HepG2 (cell line): ENCODE data around the gene POC1B. TPM values are rescaled to one million over a fixed set of nuclear protein-coding genes. Genes with fewer than 3 reads are reported as not detected.
A peak's percentile ranks its signal among the peaks of the same experiment; 100 is the strongest.

Experiments
- ATAC-seq: fragments of 200-7000 bp; cut with Tn5 transposase; 3 replicates; pipeline ENCODE4 v1.9.1; 2020; ENCODE audit warnings: mild to moderate bottlenecking, moderate library complexity
- BruUV-seq: library from RNA; stranded (reverse); fragments of 400-500 nt; replicated peaks from 2 replicates; lab custom pipeline; 2021; lab: Mats Ljungman, UMichigan
- CTCF ChIA-PET: fragments of 300-600 bp; formaldehyde crosslinking; extraction: SDS; loops from one replicate; lab custom pipeline; 2021; ENCODE audit warnings: low total read pairs, inconsistent platforms, low intra/inter-chr PET ratio; lab: Yijun Ruan, JAX
- POLR2A ChIA-PET: fragments of 350-600 bp; sonication (Branson Sonifier 250); formaldehyde crosslinking; loops from one replicate; lab custom pipeline; 2020; ENCODE audit warnings: antibody characterized with exemption, inconsistent platforms; lab: Yijun Ruan, JAX
- DNase-seq: peaks from one replicate; pipeline ENCODE4 v3.0.0-alpha.2; 2015; ENCODE audit warnings: low spot score
- FAIRE-seq: peaks from 3 replicates; lab custom pipeline; 2011; peaks lifted over from hg19 to GRCh38; lab: Jason Lieb, UNC
- H2AFZ ChIP-seq: one replicate; pipeline ENCODE4 v1.6.1; 2011; ENCODE audit warnings: low read length, inconsistent platforms
- H3K27ac ChIP-seq: fragments of 300-600 bp; 3 replicates; pipeline ENCODE4 v1.8.0; 2011; ENCODE audit warnings: mixed run types, mild to moderate bottlenecking, mixed read lengths, low read length, inconsistent platforms; ENCODE audit not compliant: insufficient read depth; ENCODE audit errors: extremely low read length
- H3K27me3 ChIP-seq, 2 experiments: fragments of 200-600 bp in 1 of 2; 2 replicates in 1 of 2; 3 replicates in 1 of 2; pipeline versions ENCODE4 v1.6.0 to v1.8.0; 2011; ENCODE audit warnings: low read length in 2 of 2, mild to moderate bottlenecking in 2 of 2, moderate library complexity in 2 of 2, inconsistent platforms in 1 of 2; ENCODE audit not compliant: insufficient read depth in 2 of 2, control insufficient read depth in 1 of 2
- H3K36me3 ChIP-seq, 2 experiments: fragments of 200-600 bp in 1 of 2; replicated peaks in 1 of 2; 2 replicates in 1 of 2; 3 replicates in 1 of 2; pipeline versions ENCODE4 v1.5.1 to v1.8.0; 2011; ENCODE audit warnings: low read length in 2 of 2, inconsistent platforms in 1 of 2; ENCODE audit not compliant: insufficient read depth in 2 of 2, control insufficient read depth in 1 of 2
- H3K4me1 ChIP-seq: 2 replicates; pipeline ENCODE4 v1.5.1; 2012; ENCODE audit warnings: low read length, inconsistent platforms; ENCODE audit not compliant: insufficient read depth
- H3K4me2 ChIP-seq: 2 replicates; pipeline ENCODE4 v1.6.0; 2011; ENCODE audit warnings: low read depth, low read length, inconsistent platforms
- H3K4me3 ChIP-seq, 3 experiments: fragments of 200-600 bp in 1 of 3; sonication (generic), shearing (Covaris generic) in 1 of 3; replicated peaks in 1 of 3; 2 replicates each; pipeline ENCODE4 v1.5.1; 2011 to 2016; ENCODE audit warnings: low read length in 3 of 3, inconsistent platforms in 2 of 3, low read depth in 2 of 3, mild to moderate bottlenecking in 2 of 3, control low read depth in 1 of 3, mixed read lengths in 1 of 3; ENCODE audit not compliant: insufficient read depth in 1 of 3
- H3K79me2 ChIP-seq: one replicate; pipeline ENCODE4 v1.6.1; 2011; ENCODE audit warnings: low read length, inconsistent platforms; ENCODE audit not compliant: insufficient read depth
- H3K9ac ChIP-seq: 2 replicates; pipeline ENCODE4 v1.6.0; 2011; ENCODE audit warnings: mild to moderate bottlenecking, low read depth, low read length, inconsistent platforms; ENCODE audit not compliant: insufficient read depth
- H3K9me3 ChIP-seq: 2 replicates; pipeline ENCODE4 v1.5.1; 2012; ENCODE audit warnings: mild to moderate bottlenecking, low read length
- H4K20me1 ChIP-seq: 2 replicates; pipeline ENCODE4 v1.6.0; 2011; ENCODE audit warnings: inconsistent platforms, mild to moderate bottlenecking, low read length, moderate library complexity; ENCODE audit not compliant: insufficient read depth
- CEBPB ChIP-seq: IDR thresholded peaks from 2 replicates; pipeline ENCODE4 v1.6.1; 2011; ENCODE audit warnings: low read depth, low read length, improper control_type of control experiment, borderline replicate concordance
- CEBPG ChIP-seq: IDR thresholded peaks from 2 replicates; pipeline ENCODE4 v1.6.1; 2016
- FOXP1 ChIP-seq, 2 experiments: fragments of 450-650 bp in 1 of 2; IDR thresholded peaks; 2 replicates each; pipeline ENCODE4 v1.6.1; 2017 to 2018; ENCODE audit warnings: antibody characterized with exemption in 1 of 2
- NR2F1 ChIP-seq, 2 experiments: fragments of 450-650 bp in 1 of 2; formaldehyde crosslinking in 1 of 2; IDR thresholded peaks; 2 replicates each; pipeline versions ENCODE4 v1.5.0 to v1.6.1; 2016 to 2020; ENCODE audit warnings: mild to moderate bottlenecking in 1 of 2, missing compliant biosample characterization in 1 of 2, missing genetic modification reagents in 1 of 2, moderate library complexity in 1 of 2
- SOX13 ChIP-seq, 3 experiments: fragments of 450-650 bp in 1 of 3; sonication (generic) in 1 of 3; formaldehyde crosslinking in 1 of 3; IDR thresholded peaks in 2 of 3; conservative IDR thresholded peaks in 1 of 3; 2 replicates each; pipeline versions ENCODE4 v1.5.0 to v1.6.1; 2016 to 2020; ENCODE audit warnings: antibody characterized with exemption in 1 of 3, mild to moderate bottlenecking in 1 of 3, missing compliant biosample characterization in 1 of 3, missing genetic modification reagents in 1 of 3, moderate library complexity in 1 of 3
- SOX5 ChIP-seq: IDR thresholded peaks from 2 replicates; pipeline ENCODE4 v1.6.1; 2016; ENCODE audit warnings: borderline replicate concordance
- SOX6 ChIP-seq, 2 experiments: fragments of 450-650 bp in 1 of 2; sonication (generic) in 1 of 2; formaldehyde crosslinking in 1 of 2; IDR thresholded peaks; 2 replicates each; pipeline versions ENCODE4 v1.4.0 to v1.6.1; 2017 to 2020; ENCODE audit warnings: antibody characterized with exemption in 1 of 2, mild to moderate bottlenecking in 1 of 2, missing genetic modification reagents in 1 of 2
- TCF7L2 ChIP-seq: IDR thresholded peaks from 2 replicates; pipeline ENCODE4 v1.6.1; 2011; ENCODE audit warnings: mild to moderate bottlenecking, low read depth, low read length, moderate library complexity
- ZNF24 ChIP-seq: fragments of 450-650 bp; IDR thresholded peaks from 2 replicates; pipeline ENCODE4 v1.6.1; 2017; ENCODE audit warnings: antibody characterized with exemption, mild to moderate bottlenecking
- ZNF788 ChIP-seq: sonication (generic); formaldehyde crosslinking; IDR thresholded peaks from 2 replicates; pipeline ENCODE4 v1.5.0; 2020; ENCODE audit warnings: mild to moderate bottlenecking, missing genetic modification reagents, borderline replicate concordance
- ZNF792 ChIP-seq: IDR thresholded peaks from 2 replicates; pipeline ENCODE4 v1.6.1; 2016
- whole genome bisulfite sequencing: methylation state at CpG from one replicate; pipeline ENCODE4 v1.1.6; 2017; ENCODE audit warnings: low lambda C conversion rate; 5-methylcytosine and 5-hydroxymethylcytosine counted together
- in situ Hi-C: cut with HindIII; loops from 2 replicates; pipeline ENCODE4 v1.10.0; 2017; ENCODE audit warnings: low pct_unique_long_range_greater_than_20kb; ENCODE audit not compliant: extremely low pct_ligation_motif_present
- intact Hi-C: fragments of 100-400 bp; cut with micrococcal nuclease; formaldehyde crosslinking; loops from one replicate; pipeline ENCODE4 v1.10.0; 2022; ENCODE audit not compliant: unreplicated experiment
- polyA plus RNA-seq, 8 experiments: library from polyadenylated mRNA; depleted of rRNA in 3 of 8; stranded (reverse) in 7 of 8; unstranded in 1 of 8; fragments of >200 nt; fragmentation: Illumina TruSeq in 4 of 8; extraction: Trizol in 4 of 8; gene quantifications; 2 replicates each; pipeline versions ENCODE4 v1.2.1 to v1.2.3, GENCODE V29; 2011 to 2016; ENCODE audit warnings: low read depth in 4 of 8, missing spikeins in 1 of 8, mixed read lengths in 1 of 8; ENCODE audit not compliant: insufficient read depth in 1 of 8
- total RNA-seq, 5 experiments: library from RNA; depleted of rRNA; stranded (reverse); fragments of >200 nt; fragmentation: Illumina TruSeq; extraction: Trizol; gene quantifications; 2 replicates each; pipeline ENCODE4 v1.2.3, GENCODE V29; 2016; ENCODE audit warnings: low read depth in 1 of 5
- TF ChIP-seq, protein P1 (sequence below): sonication (generic); formaldehyde crosslinking; IDR thresholded peaks from 2 replicates; pipeline ENCODE4 v1.4.0; 2020; ENCODE audit warnings: missing genetic modification reagents, borderline replicate concordance
- TF ChIP-seq, protein P2 (sequence below): sonication (generic); formaldehyde crosslinking; IDR thresholded peaks from 2 replicates; pipeline ENCODE4 v1.4.0; 2020; ENCODE audit warnings: missing genetic modification reagents, mild to moderate bottlenecking, borderline replicate concordance
- TF ChIP-seq, protein P3 (sequence below): IDR thresholded peaks from 2 replicates; pipeline ENCODE4 v1.4.0; 2020; ENCODE audit warnings: mild to moderate bottlenecking, missing genetic modification reagents

Gene POC1B
- total and polyA plus RNA-seq, 2 of the 13 experiments (the other 11 are each of a cell fraction or from before 2014, with no cell fraction given) = 9.3 to 11.0 TPM

DNA sequence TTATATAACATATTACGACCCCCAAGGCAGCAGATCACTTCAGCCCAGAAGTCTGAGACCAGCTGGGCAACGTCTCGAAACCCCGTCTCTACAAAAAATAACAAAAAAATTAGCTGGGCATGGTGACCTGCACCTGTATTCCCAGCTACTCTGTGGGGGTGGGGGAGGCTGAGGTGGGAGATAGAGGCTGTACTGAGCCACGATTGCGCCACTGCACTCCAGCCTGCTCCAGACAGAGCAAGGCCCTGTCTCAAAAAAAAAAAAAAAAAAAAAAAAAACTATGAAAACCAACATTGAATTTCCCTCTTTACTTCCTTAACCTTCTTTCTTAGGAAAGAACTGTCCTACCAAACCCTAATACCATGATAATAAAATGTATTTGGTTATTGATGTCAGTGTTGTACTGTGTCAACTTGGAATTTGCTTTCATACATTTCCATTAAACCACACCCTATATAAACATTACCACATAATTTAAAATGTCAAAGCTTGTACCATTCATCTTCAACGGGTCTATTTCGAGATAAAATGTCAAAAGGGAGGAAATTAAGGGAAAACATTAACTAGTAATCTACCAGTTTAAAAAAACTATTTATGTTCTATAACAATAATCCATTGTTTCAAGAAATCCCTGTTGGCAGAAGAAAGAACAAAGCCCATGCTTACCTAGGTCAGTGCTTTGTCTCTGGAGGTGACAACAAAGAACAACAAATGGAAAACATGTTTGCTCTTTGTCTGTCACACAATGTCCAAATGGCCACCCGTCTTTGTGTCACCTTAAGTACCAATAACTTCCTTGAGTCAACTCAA, 18.6 kb downstream of the POC1B start:
- CTCF ChIA-PET = no interaction called here
- Histone ChIP-seq H3K79me2 (no peaks in the 10 kb centered on the region), H3K4me3 (no peak overlapping the region), H3K36me3 (no peaks in the 10 kb centered on the region), H3K9me3 (no peaks in the 10 kb centered on the region), H3K27ac (no peak overlapping the region), H3K4me1 (peaks cover 20% of the 10 kb centered on the region), H2AFZ (no peak overlapping the region)
- ATAC-seq = peak; percentile 63
- intact Hi-C loops (no loop called here), in situ Hi-C loops (no loop called here)
- WGBS = 60% methylated on average over 9 of the region's 9 CpGs
- POLR2A ChIA-PET = interaction anchor here (0.6 kb wide), 1 partner anchor 161 kb away, joined by 3 read pairs; no protein-coding TSS in a partner anchor
- TF ChIP-seq, protein P1, sequence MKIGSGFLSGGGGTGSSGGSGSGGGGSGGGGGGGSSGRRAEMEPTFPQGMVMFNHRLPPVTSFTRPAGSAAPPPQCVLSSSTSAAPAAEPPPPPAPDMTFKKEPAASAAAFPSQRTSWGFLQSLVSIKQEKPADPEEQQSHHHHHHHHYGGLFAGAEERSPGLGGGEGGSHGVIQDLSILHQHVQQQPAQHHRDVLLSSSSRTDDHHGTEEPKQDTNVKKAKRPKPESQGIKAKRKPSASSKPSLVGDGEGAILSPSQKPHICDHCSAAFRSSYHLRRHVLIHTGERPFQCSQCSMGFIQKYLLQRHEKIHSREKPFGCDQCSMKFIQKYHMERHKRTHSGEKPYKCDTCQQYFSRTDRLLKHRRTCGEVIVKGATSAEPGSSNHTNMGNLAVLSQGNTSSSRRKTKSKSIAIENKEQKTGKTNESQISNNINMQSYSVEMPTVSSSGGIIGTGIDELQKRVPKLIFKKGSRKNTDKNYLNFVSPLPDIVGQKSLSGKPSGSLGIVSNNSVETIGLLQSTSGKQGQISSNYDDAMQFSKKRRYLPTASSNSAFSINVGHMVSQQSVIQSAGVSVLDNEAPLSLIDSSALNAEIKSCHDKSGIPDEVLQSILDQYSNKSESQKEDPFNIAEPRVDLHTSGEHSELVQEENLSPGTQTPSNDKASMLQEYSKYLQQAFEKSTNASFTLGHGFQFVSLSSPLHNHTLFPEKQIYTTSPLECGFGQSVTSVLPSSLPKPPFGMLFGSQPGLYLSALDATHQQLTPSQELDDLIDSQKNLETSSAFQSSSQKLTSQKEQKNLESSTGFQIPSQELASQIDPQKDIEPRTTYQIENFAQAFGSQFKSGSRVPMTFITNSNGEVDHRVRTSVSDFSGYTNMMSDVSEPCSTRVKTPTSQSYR (CRISPR knock-in tag) = 0 out of 2 replicates have a peak, but pooled peaks have one; percentile 27
- TF ChIP-seq, protein P2, sequence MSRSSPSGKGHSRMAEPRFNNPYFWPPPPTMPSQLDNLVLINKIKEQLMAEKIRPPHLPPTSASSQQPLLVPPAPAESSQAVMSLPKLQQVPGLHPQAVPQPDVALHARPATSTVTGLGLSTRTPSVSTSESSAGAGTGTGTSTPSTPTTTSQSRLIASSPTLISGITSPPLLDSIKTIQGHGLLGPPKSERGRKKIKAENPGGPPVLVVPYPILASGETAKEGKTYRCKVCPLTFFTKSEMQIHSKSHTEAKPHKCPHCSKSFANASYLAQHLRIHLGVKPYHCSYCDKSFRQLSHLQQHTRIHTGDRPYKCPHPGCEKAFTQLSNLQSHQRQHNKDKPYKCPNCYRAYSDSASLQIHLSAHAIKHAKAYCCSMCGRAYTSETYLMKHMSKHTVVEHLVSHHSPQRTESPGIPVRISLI (CRISPR knock-in tag) = 0 out of 2 replicates have a peak, but pooled peaks have one; percentile 15
- no peak for TF ChIP-seq ZNF24
- TF ChIP-seq NR2F1 (CRISPR knock-in tag; IDR thresholded peaks at IDR 0.05) = no peak
- TF ChIP-seq ZNF788 (CRISPR knock-in tag) = no peak
- no peak for TF ChIP-seq SOX6 (IDR thresholded peaks at IDR 0.05)
- peak; percentile 55; the same call in 1 of the 2 replicates for TF ChIP-seq SOX6 (CRISPR knock-in tag; IDR thresholded peaks at IDR 0.05)
- peak; percentile 85 for TF ChIP-seq SOX13 (IDR thresholded peaks at IDR 0.05)
- peak in 1 of 2 experiments; percentile 97; a peak in 2 of 4 replicates for TF ChIP-seq SOX13 (CRISPR knock-in tag; conservative IDR thresholded peaks at IDR 0.05 in 1 of 2, IDR thresholded peaks at IDR 0.05 in 1 of 2)
- TF ChIP-seq CEBPG = 0 out of 2 replicates have a peak, but pooled peaks have one; percentile 22
- TF ChIP-seq SOX5 = peak; percentile 94
- peak; percentile 58; the same call in 1 of the 2 replicates for TF ChIP-seq CEBPB
- TF ChIP-seq FOXP1 (IDR thresholded peaks at IDR 0.05) = no peak
- peak; percentile 56; the same call in 1 of the 2 replicates for TF ChIP-seq FOXP1 (CRISPR knock-in tag; IDR thresholded peaks at IDR 0.05)
- no peak for TF ChIP-seq TCF7L2
- peak; percentile 98 for TF ChIP-seq ZNF792 (CRISPR knock-in tag)
- TF ChIP-seq, protein P3, sequence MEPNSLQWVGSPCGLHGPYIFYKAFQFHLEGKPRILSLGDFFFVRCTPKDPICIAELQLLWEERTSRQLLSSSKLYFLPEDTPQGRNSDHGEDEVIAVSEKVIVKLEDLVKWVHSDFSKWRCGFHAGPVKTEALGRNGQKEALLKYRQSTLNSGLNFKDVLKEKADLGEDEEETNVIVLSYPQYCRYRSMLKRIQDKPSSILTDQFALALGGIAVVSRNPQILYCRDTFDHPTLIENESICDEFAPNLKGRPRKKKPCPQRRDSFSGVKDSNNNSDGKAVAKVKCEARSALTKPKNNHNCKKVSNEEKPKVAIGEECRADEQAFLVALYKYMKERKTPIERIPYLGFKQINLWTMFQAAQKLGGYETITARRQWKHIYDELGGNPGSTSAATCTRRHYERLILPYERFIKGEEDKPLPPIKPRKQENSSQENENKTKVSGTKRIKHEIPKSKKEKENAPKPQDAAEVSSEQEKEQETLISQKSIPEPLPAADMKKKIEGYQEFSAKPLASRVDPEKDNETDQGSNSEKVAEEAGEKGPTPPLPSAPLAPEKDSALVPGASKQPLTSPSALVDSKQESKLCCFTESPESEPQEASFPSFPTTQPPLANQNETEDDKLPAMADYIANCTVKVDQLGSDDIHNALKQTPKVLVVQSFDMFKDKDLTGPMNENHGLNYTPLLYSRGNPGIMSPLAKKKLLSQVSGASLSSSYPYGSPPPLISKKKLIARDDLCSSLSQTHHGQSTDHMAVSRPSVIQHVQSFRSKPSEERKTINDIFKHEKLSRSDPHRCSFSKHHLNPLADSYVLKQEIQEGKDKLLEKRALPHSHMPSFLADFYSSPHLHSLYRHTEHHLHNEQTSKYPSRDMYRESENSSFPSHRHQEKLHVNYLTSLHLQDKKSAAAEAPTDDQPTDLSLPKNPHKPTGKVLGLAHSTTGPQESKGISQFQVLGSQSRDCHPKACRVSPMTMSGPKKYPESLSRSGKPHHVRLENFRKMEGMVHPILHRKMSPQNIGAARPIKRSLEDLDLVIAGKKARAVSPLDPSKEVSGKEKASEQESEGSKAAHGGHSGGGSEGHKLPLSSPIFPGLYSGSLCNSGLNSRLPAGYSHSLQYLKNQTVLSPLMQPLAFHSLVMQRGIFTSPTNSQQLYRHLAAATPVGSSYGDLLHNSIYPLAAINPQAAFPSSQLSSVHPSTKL = 0 out of 2 replicates have a peak, but pooled peaks have one; percentile 23
- TF ChIP-seq, all 625 proteins: peak for 10
- no peaks in the 10 kb centered on the region for H4K20me1 ChIP-seq
- no peaks in the 10 kb centered on the region for H3K27me3 ChIP-seq
- BruUV-seq = no TSS peak
- no peak overlapping the region for H3K4me2 ChIP-seq
- no peak overlapping the region for H3K9ac ChIP-seq
- DNase-seq = peak; percentile 43
- FAIRE-seq = peak; percentile 43
